ENCODE measurements around the gene CRKL. TPM values are rescaled to one million over a fixed set of nuclear protein-coding genes. Genes with fewer than 3 reads are reported as not detected.

Gene CRKL
- total and polyA plus RNA-seq, 11 donors: 22.4 to 64.2 (median 52.9) TPM

DNA sequence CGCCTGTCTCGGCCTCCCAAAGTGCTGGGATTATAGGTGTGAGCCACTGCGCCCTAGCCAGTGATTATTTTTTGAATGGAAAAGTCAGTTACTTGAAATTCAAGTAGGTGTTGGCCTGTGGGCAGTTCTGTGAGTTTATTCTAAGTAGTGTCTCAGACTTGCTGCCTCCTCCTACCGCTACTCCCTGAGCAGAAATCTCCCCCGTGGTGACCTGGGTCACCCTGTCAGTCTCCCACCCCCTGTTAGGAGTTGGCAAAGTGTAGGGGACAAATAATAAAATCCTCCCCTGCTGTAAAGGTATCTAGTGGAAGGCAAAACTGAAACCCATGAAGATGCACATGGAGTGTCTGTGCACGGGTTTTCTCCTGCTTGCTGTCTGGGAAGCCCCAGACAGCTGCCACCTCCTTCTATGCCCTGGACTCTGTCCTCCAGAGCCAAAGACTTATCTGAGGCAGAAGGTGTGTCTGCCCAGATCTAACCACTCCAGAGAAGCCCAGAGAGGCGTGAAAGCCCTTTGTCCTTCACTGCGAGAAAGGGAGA is 32.1 kb upstream of the CRKL start:
- no peaks in the 10 kb centered on the region for H3K27me3 ChIP-seq
- DNase-seq (no peak), ATAC-seq (peak in 1 of 4 donors; percentile 41)
- peaks cover 0 to 25% (median 11%) of the 10 kb centered on the region in 12 donors for H3K4me1 ChIP-seq
- peak overlapping the region; percentile 24 to 76 (median 72) for H3K27ac ChIP-seq
- 62 to 69% (median 66%) methylated on average over 7 to 8 of the region's 8 CpGs for WGBS, 4 donors
- TF ChIP-seq, protein P1, sequence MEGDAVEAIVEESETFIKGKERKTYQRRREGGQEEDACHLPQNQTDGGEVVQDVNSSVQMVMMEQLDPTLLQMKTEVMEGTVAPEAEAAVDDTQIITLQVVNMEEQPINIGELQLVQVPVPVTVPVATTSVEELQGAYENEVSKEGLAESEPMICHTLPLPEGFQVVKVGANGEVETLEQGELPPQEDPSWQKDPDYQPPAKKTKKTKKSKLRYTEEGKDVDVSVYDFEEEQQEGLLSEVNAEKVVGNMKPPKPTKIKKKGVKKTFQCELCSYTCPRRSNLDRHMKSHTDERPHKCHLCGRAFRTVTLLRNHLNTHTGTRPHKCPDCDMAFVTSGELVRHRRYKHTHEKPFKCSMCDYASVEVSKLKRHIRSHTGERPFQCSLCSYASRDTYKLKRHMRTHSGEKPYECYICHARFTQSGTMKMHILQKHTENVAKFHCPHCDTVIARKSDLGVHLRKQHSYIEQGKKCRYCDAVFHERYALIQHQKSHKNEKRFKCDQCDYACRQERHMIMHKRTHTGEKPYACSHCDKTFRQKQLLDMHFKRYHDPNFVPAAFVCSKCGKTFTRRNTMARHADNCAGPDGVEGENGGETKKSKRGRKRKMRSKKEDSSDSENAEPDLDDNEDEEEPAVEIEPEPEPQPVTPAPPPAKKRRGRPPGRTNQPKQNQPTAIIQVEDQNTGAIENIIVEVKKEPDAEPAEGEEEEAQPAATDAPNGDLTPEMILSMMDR (IDR thresholded peaks at IDR 0.05): no peak
- no peak for TF ChIP-seq POLR2A (IDR thresholded peaks at IDR 0.05)
- H3K36me3 ChIP-seq: peaks cover 2 to 93% (median 79%) of the 10 kb centered on the region in 9 donors
- intact Hi-C loops (cut with DNase I): loop anchor here in 3 of 10 donors (10.0 kb wide), 3 partner anchors 50 to 130 kb away; partner anchors contain the start of genes AIFM3 (in 2 of the 3) and P2RX6 (in 1 of the 3)
- H3K9me3 ChIP-seq: no peaks in the 10 kb centered on the region
- H3K4me3 ChIP-seq: no peak overlapping the region

DNA sequence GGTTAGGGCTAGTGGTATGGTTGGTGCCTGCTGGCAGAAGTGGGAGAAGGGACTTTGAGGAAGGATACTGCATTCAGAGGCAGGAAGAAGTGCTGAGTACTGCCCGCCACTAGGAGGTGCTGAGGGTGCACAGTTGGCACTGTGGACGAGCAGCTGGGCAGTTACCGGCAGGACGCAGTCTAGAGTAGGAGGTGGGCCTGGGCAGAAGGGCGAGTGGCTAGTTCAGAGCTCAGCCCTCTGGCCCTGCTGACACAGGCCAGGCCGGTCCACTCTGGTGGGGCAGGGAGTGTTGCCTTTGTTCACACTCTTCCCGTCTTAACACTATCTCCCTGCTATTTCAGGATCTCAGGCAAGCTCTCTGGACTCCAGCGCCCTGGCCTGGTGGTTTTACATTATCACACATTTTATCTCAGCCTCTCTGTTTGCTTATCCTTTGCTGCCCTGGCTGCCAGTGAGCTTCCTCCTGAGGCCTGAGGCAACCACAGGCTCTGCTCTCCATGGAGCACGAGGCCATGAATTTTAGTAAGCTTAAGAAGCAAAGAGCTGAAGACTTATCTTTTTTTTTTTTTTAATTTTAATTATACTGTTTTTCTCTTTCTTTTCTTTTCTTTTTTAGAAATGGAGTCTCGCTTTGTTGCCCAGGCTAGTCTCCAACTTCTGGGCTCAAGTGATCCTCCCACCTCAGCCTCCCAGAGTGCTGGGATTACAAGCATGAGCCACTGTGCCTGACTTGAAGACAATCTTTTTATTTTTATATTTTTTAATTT is 31.5 kb upstream of the CRKL start:
- peak; percentile 91 to 98 (median 97) for ATAC-seq
- peak overlapping the region; percentile 24 to 76 (median 72) for H3K27ac ChIP-seq
- DNase-seq: peak; percentile 74 to 86 (median 81)
- TF ChIP-seq, protein P1 (IDR thresholded peaks at IDR 0.05): peak; percentile 63 to 89 (median 77)
- TF ChIP-seq POLR2A (IDR thresholded peaks at IDR 0.05): no peak
- no peaks in the 10 kb centered on the region for H3K9me3 ChIP-seq
- H3K4me3 ChIP-seq: no peak overlapping the region
- peaks cover 2 to 89% (median 77%) of the 10 kb centered on the region in 9 donors for H3K36me3 ChIP-seq
- 23 to 30% (median 28%) methylated on average over 10 of the region's 10 CpGs for WGBS, 4 donors
- H3K27me3 ChIP-seq: no peaks in the 10 kb centered on the region
- intact Hi-C loops (cut with DNase I): loop anchor here in 3 of 10 donors (10.0 kb wide), 3 partner anchors 49 to 129 kb away; partner anchors contain the start of genes AIFM3 (in 2 of the 3) and P2RX6 (in 1 of the 3)
- H3K4me1 ChIP-seq: peaks cover 0 to 25% (median 11%) of the 10 kb centered on the region in 12 donors

DNA sequence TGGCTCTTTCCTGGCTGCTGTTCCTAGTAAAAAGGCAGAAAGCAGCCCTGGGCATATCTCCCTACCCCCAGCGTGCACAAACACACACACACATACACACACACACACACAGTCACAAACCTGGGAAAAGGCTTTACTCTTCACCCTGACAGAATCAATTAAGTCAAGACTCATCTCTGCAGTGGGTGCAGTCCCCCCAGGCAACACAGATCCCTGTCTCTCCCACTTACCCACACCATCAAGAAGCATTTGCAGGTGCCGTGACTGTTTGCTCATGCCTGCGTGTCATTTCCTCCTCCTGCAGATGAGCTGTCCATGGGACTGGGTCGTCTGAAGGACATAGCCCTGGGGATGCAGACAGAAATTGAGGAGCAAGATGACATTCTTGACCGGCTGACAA is 29.8 kb upstream of the CRKL start:
- WGBS, 4 donors: 80 to 86% (median 83%) methylated on average over 5 of the region's 5 CpGs
- Histone ChIP-seq H3K4me3 (no peak overlapping the region), H3K27ac (no peak overlapping the region), H3K27me3 (no peaks in the 10 kb centered on the region), H3K9me3 (no peaks in the 10 kb centered on the region), H3K36me3 (peaks cover 2 to 74% (median 61%) of the 10 kb centered on the region in 9 donors), H3K4me1 (peaks cover 0 to 25% (median 11%) of the 10 kb centered on the region in 12 donors)
- intact Hi-C loops (cut with DNase I): loop anchor here in 3 of 10 donors (10.0 kb wide), 3 partner anchors 47 to 127 kb away; partner anchors contain the start of genes AIFM3 (in 2 of the 3) and P2RX6 (in 1 of the 3)
- TF ChIP-seq, protein P1 (IDR thresholded peaks at IDR 0.05): no peak
- TF ChIP-seq POLR2A (IDR thresholded peaks at IDR 0.05): no peak
- no peak for ATAC-seq
- DNase-seq: no peak

Measured in heart left ventricle (tissue), 16 donors.